C4-2B (cell line): ENCODE measurements around the gene PAX3.

Experiments used
- CTCF ChIP-seq: fragments of 450-650 bp; conservative IDR thresholded peaks from 2 replicates; pipeline ENCODE4 v1.5.1; 2017; ENCODE audit warnings: mild to moderate bottlenecking
- ZFX ChIP-seq: fragments of 450-650 bp; IDR thresholded peaks from 2 replicates; pipeline ENCODE4 v1.6.1; 2017

- TF ChIP-seq ZFX (no peak), CTCF (no peak)
Observed at GRCh38 chr2:222298001-222298310, 842 bp downstream of the PAX3 start.
